CD4-positive, alpha-beta T cell (primary cell): Measurements from ENCODE around the gene SUSD6. TPM values are rescaled to one million over a fixed set of nuclear protein-coding genes. Genes with fewer than 3 reads are reported as not detected.

Experiments
- ATAC-seq: fragments of 200-7000 bp; cut with Tn5 transposase; one replicate; pipeline ENCODE4 v1.10.0; 2022; ENCODE audit warnings: mild to moderate bottlenecking; ENCODE audit not compliant: poor library complexity
- CTCF ChIA-PET: fragments of 350-600 bp; sonication (Branson Sonifier 250); formaldehyde crosslinking; loops from one replicate; lab custom pipeline; 2021; ENCODE audit warnings: antibody characterized with exemption, inconsistent platforms; lab: Charles Lee
- POLR2A ChIA-PET: fragments of 350-600 bp; sonication (Branson Sonifier 250); formaldehyde crosslinking; loops from one replicate; lab custom pipeline; 2021; ENCODE audit warnings: antibody characterized with exemption, inconsistent platforms; lab: Charles Lee
- DNase-seq, 14 experiments: peaks; one replicate each; pipeline ENCODE4 v3.0.0-alpha.2; 2013 to 2020; ENCODE audit warnings: mixed read lengths in 2 of 14
- H3K27ac ChIP-seq, 2 donors: one replicate each; pipeline versions ENCODE4 v1.5.1 to v1.7.0; 2013; ENCODE audit warnings: low read length in 2 of 2, low read depth in 1 of 2, mild to moderate bottlenecking in 1 of 2
- H3K27me3 ChIP-seq, 2 experiments: 1 replicate in 1 of 2; 2 replicates in 1 of 2; pipeline versions ENCODE4 v1.6.1 to v1.7.0; 2013; ENCODE audit warnings: low read length in 2 of 2, control low read depth in 1 of 2, mild to moderate bottlenecking in 1 of 2, moderate library complexity in 1 of 2; ENCODE audit not compliant: insufficient read depth in 2 of 2, control insufficient read depth in 1 of 2
- H3K36me3 ChIP-seq: one replicate; pipeline ENCODE4 v1.6.1; 2013; ENCODE audit warnings: low read length, control low read depth; ENCODE audit not compliant: insufficient read depth
- H3K4me1 ChIP-seq: one replicate; pipeline ENCODE4 v1.6.1; 2013; ENCODE audit warnings: low read length, control low read depth; ENCODE audit not compliant: insufficient read depth
- H3K4me3 ChIP-seq: one replicate; pipeline ENCODE4 v1.5.1; 2013; ENCODE audit warnings: mild to moderate bottlenecking, low read length, moderate library complexity
- H3K9me3 ChIP-seq, 2 experiments: 1 replicate in 1 of 2; 2 replicates in 1 of 2; pipeline versions ENCODE4 v1.6.1 to v1.7.0; 2013; ENCODE audit warnings: low read length in 2 of 2, mild to moderate bottlenecking in 2 of 2, control low read depth in 1 of 2, moderate library complexity in 1 of 2; ENCODE audit not compliant: control insufficient read depth in 1 of 2, insufficient read depth in 1 of 2
- H3K27ac Mint-ChIP-seq: one replicate; pipeline ENCODE4 v1.8.0; 2020; ENCODE audit warnings: mixed read lengths
- H3K27me3 Mint-ChIP-seq: one replicate; pipeline ENCODE4 v1.8.0; 2021; ENCODE audit warnings: mixed read lengths
- H3K36me3 Mint-ChIP-seq: one replicate; pipeline ENCODE4 v1.8.0; 2021; ENCODE audit warnings: low read depth, mixed read lengths
- H3K4me1 Mint-ChIP-seq: one replicate; pipeline ENCODE4 v1.8.0; 2021; ENCODE audit warnings: low read depth, mixed read lengths
- H3K4me3 Mint-ChIP-seq: one replicate; pipeline ENCODE4 v1.8.0; 2020; ENCODE audit warnings: mild to moderate bottlenecking, mixed read lengths
- H3K9me3 Mint-ChIP-seq: one replicate; pipeline ENCODE4 v1.8.0; 2020; ENCODE audit warnings: mixed read lengths
- intact Hi-C, 2 experiments: fragments of 100-400 bp; cut with DNase I in 1 of 2; cut with micrococcal nuclease in 1 of 2; formaldehyde crosslinking; loops; one replicate each; pipeline versions ENCODE4 v1.15.1 to v1.9.0; 2023 to 2025; cut with DNase I, micrococcal nuclease
- total RNA-seq, 174 experiments: library from RNA in 2 of 174; stranded (reverse) in 2 of 174; gene quantifications; one replicate each; pipeline ENCODE4 v1.2.3 and lab custom pipeline; 2021 to 2026
- TF ChIP-seq, protein P1 (sequence below): fragments of 200-600 bp; IDR thresholded peaks from one replicate; pipeline ENCODE4 v1.8.0; 2022; ENCODE audit warnings: antibody characterized with exemption, mild to moderate bottlenecking

The SUSD6 gene
- total RNA-seq, 2 experiments from 2014 or later: 93.7 to 95.1 TPM

DNA sequence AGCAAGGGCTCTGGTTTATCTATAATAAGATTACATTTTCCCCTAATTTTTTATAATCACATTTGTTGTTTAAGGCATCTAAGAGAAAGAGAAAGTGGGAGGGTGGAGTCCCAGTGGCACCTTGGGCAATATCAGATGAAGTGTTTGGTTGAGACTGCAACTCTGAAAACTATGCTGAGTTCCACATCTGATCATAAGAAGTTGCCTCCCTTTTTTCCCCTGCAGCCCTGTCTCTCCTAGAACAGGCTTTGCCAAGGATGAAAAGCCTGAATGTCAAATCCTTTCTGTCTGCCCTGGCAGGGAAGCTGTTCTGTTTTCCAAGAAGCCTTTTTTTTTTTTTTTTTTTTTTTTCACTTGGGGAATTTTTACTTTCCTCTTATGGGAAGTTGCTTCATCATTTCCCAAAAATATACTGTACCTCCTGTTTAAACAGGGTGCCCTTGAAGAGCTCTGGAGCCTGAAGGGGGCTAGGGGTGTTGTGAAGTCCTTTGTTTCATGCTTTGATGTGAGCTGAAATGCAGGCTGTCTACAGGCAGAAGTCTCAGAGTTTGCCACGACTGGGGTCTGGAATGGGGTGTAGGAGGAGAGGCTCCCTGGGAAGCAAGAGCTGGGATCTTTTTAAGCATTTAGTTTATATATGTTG lies 71.3 kb downstream of the SUSD6 start:
- H3K27ac Mint-ChIP-seq: peak overlapping the region; percentile 31
- POLR2A ChIA-PET: interaction anchor here (0.9 to 1.3 kb wide), 3 partner anchors 9 to 73 kb away, joined by 3 read pairs; no protein-coding TSS in a partner anchor
- no peaks in the 10 kb centered on the region for H3K27me3 Mint-ChIP-seq

DNA sequence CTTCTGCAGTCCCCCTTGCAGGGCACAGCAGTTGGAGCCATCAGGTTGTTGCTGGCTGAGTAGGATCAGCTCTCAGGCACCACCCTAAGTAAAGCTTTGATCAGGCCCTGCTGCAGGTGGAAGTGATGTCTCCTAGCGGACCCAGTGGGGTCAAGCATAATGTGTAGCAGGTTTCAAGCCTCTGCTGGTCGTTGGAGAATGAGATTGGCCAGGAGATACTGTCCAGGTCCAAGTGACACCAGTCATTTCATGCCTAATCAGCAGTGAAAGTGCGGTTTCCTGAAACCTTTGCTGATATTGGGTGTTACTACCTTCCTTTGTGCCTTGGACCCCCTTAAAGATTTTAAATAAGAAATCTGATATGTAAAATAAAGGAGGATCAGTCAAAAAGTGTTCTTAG lies 72.6 kb downstream of the SUSD6 start:
- H3K4me3 Mint-ChIP-seq: no peak overlapping the region
- peaks cover 80% of the 10 kb centered on the region for H3K4me1 Mint-ChIP-seq
- ChIA-PET CTCF (no interaction called here), POLR2A (interaction anchor here (0.6 kb wide), 1 partner anchor 90 kb away, joined by 3 read pairs; no protein-coding TSS in a partner anchor)
- H3K27me3 Mint-ChIP-seq: no peaks in the 10 kb centered on the region
- DNase-seq: no peak
- H3K27ac Mint-ChIP-seq: peak overlapping the region; percentile 57
- TF ChIP-seq, protein P1, sequence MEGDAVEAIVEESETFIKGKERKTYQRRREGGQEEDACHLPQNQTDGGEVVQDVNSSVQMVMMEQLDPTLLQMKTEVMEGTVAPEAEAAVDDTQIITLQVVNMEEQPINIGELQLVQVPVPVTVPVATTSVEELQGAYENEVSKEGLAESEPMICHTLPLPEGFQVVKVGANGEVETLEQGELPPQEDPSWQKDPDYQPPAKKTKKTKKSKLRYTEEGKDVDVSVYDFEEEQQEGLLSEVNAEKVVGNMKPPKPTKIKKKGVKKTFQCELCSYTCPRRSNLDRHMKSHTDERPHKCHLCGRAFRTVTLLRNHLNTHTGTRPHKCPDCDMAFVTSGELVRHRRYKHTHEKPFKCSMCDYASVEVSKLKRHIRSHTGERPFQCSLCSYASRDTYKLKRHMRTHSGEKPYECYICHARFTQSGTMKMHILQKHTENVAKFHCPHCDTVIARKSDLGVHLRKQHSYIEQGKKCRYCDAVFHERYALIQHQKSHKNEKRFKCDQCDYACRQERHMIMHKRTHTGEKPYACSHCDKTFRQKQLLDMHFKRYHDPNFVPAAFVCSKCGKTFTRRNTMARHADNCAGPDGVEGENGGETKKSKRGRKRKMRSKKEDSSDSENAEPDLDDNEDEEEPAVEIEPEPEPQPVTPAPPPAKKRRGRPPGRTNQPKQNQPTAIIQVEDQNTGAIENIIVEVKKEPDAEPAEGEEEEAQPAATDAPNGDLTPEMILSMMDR: no peak
- Histone ChIP-seq H3K4me1 (peaks cover 52% of the 10 kb centered on the region), H3K4me3 (no peak overlapping the region), H3K36me3 (no peaks in the 10 kb centered on the region), H3K9me3 (no peaks in the 10 kb centered on the region), H3K27ac (no peak overlapping the region), H3K27me3 (no peaks in the 10 kb centered on the region)
- H3K9me3 Mint-ChIP-seq: no peaks in the 10 kb centered on the region
- ATAC-seq: no peak
- intact Hi-C loops: no loop called here
- peaks cover 22% of the 10 kb centered on the region for H3K36me3 Mint-ChIP-seq

More for the DNA sequence above, 71.3 kb downstream of the SUSD6 start:
- Mint-ChIP-seq H3K9me3 (no peaks in the 10 kb centered on the region), H3K4me1 (peaks cover 72% of the 10 kb centered on the region), H3K4me3 (peak overlapping the region; percentile 47), H3K36me3 (peaks cover 29% of the 10 kb centered on the region)
- H3K4me3 ChIP-seq: no peak overlapping the region
- peak overlapping the region in 1 of 2 donors; percentile 33 for H3K27ac ChIP-seq
- TF ChIP-seq, protein P1: no peak
- H3K36me3 ChIP-seq: no peaks in the 10 kb centered on the region
- intact Hi-C loops: no loop called here
- no peaks in the 10 kb centered on the region for H3K27me3 ChIP-seq
- ATAC-seq (peak; percentile 50), DNase-seq (peak in 4 of 14 experiments; percentile 28 to 63 (median 45))
- peaks cover 49% of the 10 kb centered on the region for H3K4me1 ChIP-seq
- H3K9me3 ChIP-seq: no peaks in the 10 kb centered on the region
- CTCF ChIA-PET: interaction anchor here (0.7 kb wide), 1 partner anchor 28 kb away, joined by 5 read pairs; no protein-coding TSS in a partner anchor

DNA sequence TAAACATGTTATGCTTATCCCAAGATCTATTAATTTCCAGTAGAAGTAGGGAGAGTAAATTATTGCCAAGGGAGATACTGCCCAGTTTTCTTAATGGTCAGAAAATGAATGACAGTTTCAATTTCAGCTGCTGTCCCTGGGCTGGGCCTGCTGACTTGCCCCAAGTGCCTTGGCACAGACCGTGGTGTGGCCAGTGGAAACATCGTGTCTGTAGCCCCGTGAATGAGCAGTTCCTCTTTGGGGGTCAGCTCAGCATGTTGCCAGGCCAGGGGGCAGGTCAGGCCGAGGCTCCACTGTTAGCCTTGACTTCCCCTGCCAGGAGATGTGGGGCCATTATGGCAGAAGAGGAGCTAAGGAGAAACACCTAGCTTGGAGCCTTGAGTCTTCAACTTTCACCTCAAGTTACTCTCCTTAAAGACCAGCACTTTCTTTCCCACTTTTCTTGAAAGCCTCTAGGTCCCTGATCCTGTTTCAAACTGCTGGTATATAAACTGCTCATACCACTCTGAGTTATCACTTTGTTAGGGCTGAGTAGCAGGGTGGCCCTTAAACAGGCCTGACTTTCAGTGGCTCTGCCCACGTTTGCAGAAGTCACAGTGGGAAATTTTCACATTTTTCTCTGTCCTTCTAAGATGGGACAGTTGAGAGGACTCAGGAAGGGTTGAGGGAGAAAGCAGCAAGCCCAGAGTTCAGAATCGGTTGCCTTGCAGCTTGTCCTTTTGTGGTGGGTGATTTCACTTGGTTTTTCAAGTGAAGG lies 73.2 kb downstream of the SUSD6 start:
- no peak overlapping the region for H3K4me3 ChIP-seq
- no peaks in the 10 kb centered on the region for H3K9me3 ChIP-seq
- ATAC-seq (no peak), DNase-seq (no peak)
- peak overlapping the region in 1 of 2 donors; percentile 25 for H3K27ac ChIP-seq
- POLR2A ChIA-PET: no interaction called here
- H3K9me3 Mint-ChIP-seq: no peaks in the 10 kb centered on the region
- intact Hi-C loops: no loop called here
- H3K36me3 ChIP-seq: peaks cover 2% of the 10 kb centered on the region
- H3K4me1 Mint-ChIP-seq: peaks cover 84% of the 10 kb centered on the region
- H3K4me1 ChIP-seq: peaks cover 52% of the 10 kb centered on the region
- H3K4me3 Mint-ChIP-seq: no peak overlapping the region
- TF ChIP-seq, protein P1: no peak
- peaks cover 19% of the 10 kb centered on the region for H3K36me3 Mint-ChIP-seq
- H3K27ac Mint-ChIP-seq: peak overlapping the region; percentile 57
- CTCF ChIA-PET: no interaction called here
- no peaks in the 10 kb centered on the region for H3K27me3 ChIP-seq
- no peaks in the 10 kb centered on the region for H3K27me3 Mint-ChIP-seq
